Mesendoderm (in vitro differentiated cells): ENCODE results near the gene ZNF708.
"Not testable (repeated sequence)": the region's sequence is repeated elsewhere in the genome, so short reads cannot be mapped to it uniquely, and the experiment has no call there.

Experiments used
- DNase-seq: peaks from one replicate; pipeline ENCODE4 v3.0.0; 2013
- H2AK5ac ChIP-seq: 2 replicates; pipeline ENCODE4 v1.6.1; 2013; ENCODE audit warnings: low read length, inconsistent platforms
- H2BK120ac ChIP-seq: 2 replicates; pipeline ENCODE4 v1.6.1; 2013; ENCODE audit warnings: low read depth, mild to moderate bottlenecking, low read length, moderate library complexity, mixed read lengths
- H2BK15ac ChIP-seq: replicated peaks from 2 replicates; pipeline ENCODE4 v1.6.1; 2013; ENCODE audit warnings: low read depth, mild to moderate bottlenecking, moderate library complexity
- H2BK5ac ChIP-seq: 2 replicates; pipeline ENCODE4 v1.6.1; 2013; ENCODE audit warnings: low read length, inconsistent platforms
- H3K18ac ChIP-seq: 2 replicates; pipeline ENCODE4 v1.6.1; 2013; ENCODE audit warnings: mild to moderate bottlenecking, low read length, mixed read lengths
- H3K23ac ChIP-seq: one replicate; pipeline ENCODE4 v1.6.1; 2013; ENCODE audit warnings: low read length
- H3K27ac ChIP-seq: 2 replicates; pipeline ENCODE4 v1.5.1; 2013; ENCODE audit warnings: low read depth, mild to moderate bottlenecking, inconsistent platforms, low read length, moderate library complexity
- H3K27me3 ChIP-seq: 2 replicates; pipeline ENCODE4 v1.6.1; 2013; ENCODE audit warnings: low read length, control low read depth, mild to moderate bottlenecking, inconsistent platforms; ENCODE audit not compliant: insufficient read depth, poor library complexity
- H3K36me3 ChIP-seq: 2 replicates; pipeline ENCODE4 v1.6.1; 2013; ENCODE audit warnings: low read length, inconsistent platforms; ENCODE audit not compliant: control insufficient read depth, insufficient read depth
- H3K4ac ChIP-seq: one replicate; pipeline ENCODE4 v1.6.1; 2013; ENCODE audit warnings: low read depth, mild to moderate bottlenecking, low read length, moderate library complexity
- H3K4me1 ChIP-seq: 2 replicates; pipeline ENCODE4 v1.6.1; 2013; ENCODE audit warnings: low read depth, low read length, inconsistent platforms; ENCODE audit not compliant: control insufficient read depth
- H3K4me2 ChIP-seq: 2 replicates; pipeline ENCODE4 v1.6.1; 2013; ENCODE audit warnings: low read length
- H3K4me3 ChIP-seq: 2 replicates; pipeline ENCODE4 v1.5.1; 2013; ENCODE audit warnings: mild to moderate bottlenecking, low read length
- H3K56ac ChIP-seq: one replicate; pipeline ENCODE4 v1.6.1; 2013; ENCODE audit warnings: low read length
- H3K79me1 ChIP-seq: 2 replicates; pipeline ENCODE4 v1.6.1; 2013; ENCODE audit warnings: low read length, inconsistent platforms
- H3K79me2 ChIP-seq: 2 replicates; pipeline ENCODE4 v1.6.1; 2013; ENCODE audit warnings: mild to moderate bottlenecking, low read length; ENCODE audit not compliant: control insufficient read depth, insufficient read depth
- H3K9ac ChIP-seq: 2 replicates; pipeline ENCODE4 v1.6.1; 2013; ENCODE audit warnings: low read length, inconsistent platforms
- H4K5ac ChIP-seq: one replicate; pipeline ENCODE4 v1.6.1; 2013; ENCODE audit warnings: low read length
- H4K8ac ChIP-seq: one replicate; pipeline ENCODE4 v1.6.1; 2013; ENCODE audit warnings: low read depth, mild to moderate bottlenecking, control low read depth, low read length, moderate library complexity
- WGBS: extraction: QIAGEN DNeasy Blood & Tissue Kit; methylation state at CpG from one replicate; pipeline ENCODE4 v1.1.7; 2013; ENCODE audit warnings: low lambda C conversion rate, missing lambda C conversion rate; ENCODE audit not compliant: insufficient coverage; ENCODE audit errors: extremely low coverage; 5-methylcytosine and 5-hydroxymethylcytosine counted together

ZNF708 gene

GRCh38 chr19:21293768-21294167 is 35.4 kb downstream of the ZNF708 start:
- H3K79me2 ChIP-seq = not testable (repeated sequence)

GRCh38 chr19:21269813-21270212 is 59.4 kb downstream of the ZNF708 start:
- H3K4me3 ChIP-seq = no peak overlapping the region
- no peak overlapping the region for H3K4me2 ChIP-seq
- H4K5ac ChIP-seq = no peak overlapping the region
- no CpG with 5 or more reads among the region's 2 CpGs for WGBS
- H2BK5ac ChIP-seq = no peak overlapping the region
- no peak overlapping the region for H2AK5ac ChIP-seq
- H3K18ac ChIP-seq = no peak overlapping the region
- no peaks in the 10 kb centered on the region for H3K36me3 ChIP-seq
- H2BK120ac ChIP-seq = no peak overlapping the region
- H3K27me3 ChIP-seq = no peaks in the 10 kb centered on the region
- no peak overlapping the region for H3K56ac ChIP-seq
- no peak overlapping the region for H3K4ac ChIP-seq
- H3K9ac ChIP-seq = no peak overlapping the region
- no peak overlapping the region for H3K23ac ChIP-seq
- H4K8ac ChIP-seq = no peak overlapping the region
- H2BK15ac ChIP-seq = no peak overlapping the region
- no peak for DNase-seq
- H3K79me1 ChIP-seq = no peaks in the 10 kb centered on the region
- no peaks in the 10 kb centered on the region for H3K79me2 ChIP-seq
- H3K27ac ChIP-seq = no peak overlapping the region
- H3K4me1 ChIP-seq = no peaks in the 10 kb centered on the region

More at GRCh38 chr19:21293768-21294167, 35.4 kb downstream of the ZNF708 start:
- DNase-seq, H3K4me1 ChIP-seq, H4K5ac ChIP-seq, H3K23ac ChIP-seq, H2BK15ac ChIP-seq, H3K36me3 ChIP-seq, H3K4ac ChIP-seq, H3K9ac ChIP-seq, H2BK5ac ChIP-seq, H3K27me3 ChIP-seq, H3K4me3 ChIP-seq, H3K27ac ChIP-seq, H3K18ac ChIP-seq, H4K8ac ChIP-seq, H3K79me1 ChIP-seq, H3K56ac ChIP-seq, H2AK5ac ChIP-seq, H2BK120ac ChIP-seq, H3K4me2 ChIP-seq: not testable (repeated sequence)
- no CpG with 5 or more reads among the region's 1 CpG for WGBS

- Histone ChIP-seq H3K4me3 (no peak overlapping the region), H3K18ac (no peak overlapping the region), H3K4ac (no peak overlapping the region), H2BK120ac (no peak overlapping the region), H2AK5ac (no peak overlapping the region), H3K4me1 (no peaks in the 10 kb centered on the region), H3K27ac (no peak overlapping the region), H3K79me2 (no peaks in the 10 kb centered on the region), H3K56ac (no peak overlapping the region), H4K5ac (no peak overlapping the region), H2BK15ac (no peak overlapping the region), H3K23ac (no peak overlapping the region), H3K27me3 (no peaks in the 10 kb centered on the region), H3K9ac (no peak overlapping the region), H3K79me1 (no peaks in the 10 kb centered on the region), H4K8ac (no peak overlapping the region), H3K36me3 (no peaks in the 10 kb centered on the region), H3K4me2 (no peak overlapping the region), H2BK5ac (no peak overlapping the region)
- WGBS = no CpG with 5 or more reads among the region's 12 CpGs
- DNase-seq = no peak
Measured at GRCh38 chr19:21264891-21265290, 64.3 kb downstream of the ZNF708 start.

GRCh38 chr19:21264416-21264815 is 64.8 kb downstream of the ZNF708 start:
- no peak overlapping the region for H2AK5ac ChIP-seq
- H3K4me2 ChIP-seq = no peak overlapping the region
- WGBS = no CpG with 5 or more reads among the region's 6 CpGs
- H3K79me1 ChIP-seq = no peaks in the 10 kb centered on the region
- no peak overlapping the region for H4K8ac ChIP-seq
- H3K79me2 ChIP-seq = no peaks in the 10 kb centered on the region
- no peak overlapping the region for H3K9ac ChIP-seq
- H3K18ac ChIP-seq = no peak overlapping the region
- no peak overlapping the region for H3K27ac ChIP-seq
- H3K56ac ChIP-seq = no peak overlapping the region
- H3K23ac ChIP-seq = no peak overlapping the region
- no peak overlapping the region for H3K4me3 ChIP-seq
- H3K4ac ChIP-seq = no peak overlapping the region
- H2BK15ac ChIP-seq = no peak overlapping the region
- no peak overlapping the region for H2BK5ac ChIP-seq
- H2BK120ac ChIP-seq = no peak overlapping the region
- H4K5ac ChIP-seq = no peak overlapping the region
- H3K27me3 ChIP-seq = no peaks in the 10 kb centered on the region
- no peaks in the 10 kb centered on the region for H3K36me3 ChIP-seq
- no peaks in the 10 kb centered on the region for H3K4me1 ChIP-seq
- no peak for DNase-seq

- WGBS = no CpG with 5 or more reads among the region's 24 CpGs
- H2BK5ac ChIP-seq, H3K56ac ChIP-seq, H3K27me3 ChIP-seq, DNase-seq, H3K27ac ChIP-seq, H4K8ac ChIP-seq, H3K4me2 ChIP-seq, H3K4me1 ChIP-seq, H3K18ac ChIP-seq, H3K4me3 ChIP-seq, H3K9ac ChIP-seq, H3K79me2 ChIP-seq, H4K5ac ChIP-seq, H3K23ac ChIP-seq, H3K4ac ChIP-seq, H3K79me1 ChIP-seq, H2BK120ac ChIP-seq, H3K36me3 ChIP-seq, H2AK5ac ChIP-seq, H2BK15ac ChIP-seq: not testable (repeated sequence)
Measured at GRCh38 chr19:21260848-21261381, 68.3 kb downstream of the ZNF708 start.

GRCh38 chr19:21260164-21260847 is 68.9 kb downstream of the ZNF708 start:
- H3K4me2 ChIP-seq = no peak overlapping the region
- WGBS = no CpG with 5 or more reads among the region's 36 CpGs
- H3K23ac ChIP-seq = no peak overlapping the region
- no peaks in the 10 kb centered on the region for H3K36me3 ChIP-seq
- no peak overlapping the region for H3K18ac ChIP-seq
- H3K27me3 ChIP-seq = no peaks in the 10 kb centered on the region
- no peaks in the 10 kb centered on the region for H3K79me1 ChIP-seq
- no peak overlapping the region for H3K56ac ChIP-seq
- H3K79me2 ChIP-seq = no peaks in the 10 kb centered on the region
- H2BK15ac ChIP-seq = no peak overlapping the region
- H3K4me3 ChIP-seq = no peak overlapping the region
- no peak overlapping the region for H2AK5ac ChIP-seq
- no peak overlapping the region for H4K5ac ChIP-seq
- H4K8ac ChIP-seq = no peak overlapping the region
- no peak for DNase-seq
- no peak overlapping the region for H3K9ac ChIP-seq
- no peak overlapping the region for H2BK5ac ChIP-seq
- H2BK120ac ChIP-seq = no peak overlapping the region
- H3K4ac ChIP-seq = no peak overlapping the region
- no peaks in the 10 kb centered on the region for H3K4me1 ChIP-seq
- no peak overlapping the region for H3K27ac ChIP-seq
